Right renal pelvis (tissue), 4 donors: Measurements from ENCODE around the gene ZNF143. TPM values are rescaled to one million over a fixed set of nuclear protein-coding genes. Genes with fewer than 3 reads are reported as not detected.
"Not testable (repeated sequence)": the region's sequence is repeated elsewhere in the genome, so short reads cannot be mapped to it uniquely, and the experiment has no call there.

ENCODE experiments used
- DNase-seq, 4 donors: peaks; one replicate each; pipeline ENCODE4 v3.0.0-alpha.2; 2013; ENCODE audit warnings: low read depth in 4 of 4, low spot score in 3 of 4, missing footprints in 1 of 4
- polyA plus RNA-seq, 4 donors: library from polyadenylated mRNA; unstranded; fragments of 120-200 nt; gene quantifications; one replicate each; pipeline ENCODE4 v1.2.1, GENCODE V29; 2013; ENCODE audit not compliant: insufficient read length in 4 of 4

Gene ZNF143
- polyA plus RNA-seq, 4 donors, result 25.9 to 31.7 (median 28.2) TPM

- no peak for DNase-seq
Observed at GRCh38 chr11:9533736-9534473, 73.1 kb downstream of the ZNF143 start.

DNA sequence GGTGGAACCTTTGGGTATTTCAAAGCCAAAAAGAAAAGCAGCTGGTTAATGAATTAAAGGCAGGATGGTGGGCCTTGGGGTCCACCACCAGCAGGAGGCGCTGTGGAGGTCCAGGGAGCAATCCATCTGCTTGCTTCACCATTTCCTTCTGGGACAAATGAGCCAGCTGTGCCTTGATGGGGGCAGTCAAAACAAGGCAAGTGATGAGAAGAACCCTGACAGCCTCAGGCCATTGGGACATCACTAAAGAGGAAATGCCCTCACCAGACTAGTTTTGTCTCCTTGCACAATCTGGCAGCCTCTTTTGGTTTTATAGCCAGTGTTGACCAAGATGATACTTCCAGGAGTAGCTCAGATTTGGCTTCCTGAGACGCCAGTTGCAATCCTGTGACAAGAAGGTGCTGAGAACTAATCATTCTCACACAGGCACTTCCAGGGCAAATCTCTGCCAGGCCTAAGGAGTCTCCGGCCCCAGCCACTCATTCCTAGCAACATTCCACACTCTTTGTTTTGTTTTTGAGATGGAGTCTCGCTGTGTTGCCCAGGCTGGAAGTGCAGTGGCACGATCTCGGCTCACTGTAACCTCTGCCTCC lies 74.5 kb downstream of the ZNF143 start:
- DNase-seq, result no peak

DNA sequence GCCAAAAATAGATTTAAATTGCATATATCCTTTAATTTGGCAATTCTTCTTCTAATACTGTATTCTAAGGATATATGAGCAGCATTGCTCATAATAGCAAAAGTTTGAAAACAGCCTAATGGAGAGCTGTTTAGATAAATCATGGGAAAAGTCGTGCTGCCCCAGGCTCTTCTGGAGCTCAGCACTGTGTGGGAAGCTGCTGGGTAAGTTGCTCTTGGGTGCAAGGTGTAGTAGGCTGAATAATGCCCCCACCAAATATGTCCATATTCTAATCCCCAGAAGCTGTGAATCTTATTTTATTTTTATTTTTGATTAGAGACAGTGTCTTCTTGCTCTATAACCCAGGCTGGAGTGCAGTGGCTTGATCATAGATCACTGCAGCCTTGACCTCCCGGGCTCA lies 77.7 kb downstream of the ZNF143 start:
- no peak for DNase-seq

- DNase-seq, result not testable (repeated sequence)
Observed at GRCh38 chr11:9549216-9549615, 88.4 kb downstream of the ZNF143 start.

GRCh38 chr11:9550191-9550628 lies 89.4 kb downstream of the ZNF143 start:
- DNase-seq, result no peak

DNA sequence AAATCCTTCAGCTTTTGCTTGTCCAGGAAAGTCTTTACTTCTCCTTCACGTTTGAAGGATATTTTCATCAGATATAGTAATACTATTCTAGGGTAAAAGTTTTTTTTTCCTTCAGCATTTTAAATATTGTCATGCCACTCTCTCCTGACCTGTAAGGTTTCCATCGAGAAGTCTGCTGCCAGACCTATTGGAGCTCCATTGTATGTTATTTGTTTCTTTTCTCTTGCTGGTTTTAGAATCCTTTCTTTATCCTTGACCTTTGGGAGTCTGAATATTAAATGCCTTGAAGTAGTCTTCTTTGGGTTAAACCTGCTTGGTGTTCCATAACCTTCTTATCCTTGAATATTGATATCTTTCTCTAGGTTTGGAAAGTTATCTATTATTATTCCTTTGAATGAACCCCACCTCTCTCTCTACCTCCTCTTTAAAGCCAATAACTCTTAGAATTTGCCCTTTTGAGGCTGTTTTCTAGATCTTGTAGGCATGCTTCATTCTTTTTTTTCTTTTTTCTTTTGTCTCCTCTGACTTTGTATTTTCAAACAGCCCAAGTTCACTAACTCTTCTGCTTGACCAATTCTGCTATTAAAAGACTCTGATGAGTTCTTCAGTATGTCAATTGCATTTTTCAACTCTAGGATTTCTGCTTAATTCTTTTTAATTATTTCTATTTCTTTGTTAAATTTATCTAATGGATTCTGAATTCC lies 100.6 kb downstream of the ZNF143 start:
- no peak for DNase-seq

DNA sequence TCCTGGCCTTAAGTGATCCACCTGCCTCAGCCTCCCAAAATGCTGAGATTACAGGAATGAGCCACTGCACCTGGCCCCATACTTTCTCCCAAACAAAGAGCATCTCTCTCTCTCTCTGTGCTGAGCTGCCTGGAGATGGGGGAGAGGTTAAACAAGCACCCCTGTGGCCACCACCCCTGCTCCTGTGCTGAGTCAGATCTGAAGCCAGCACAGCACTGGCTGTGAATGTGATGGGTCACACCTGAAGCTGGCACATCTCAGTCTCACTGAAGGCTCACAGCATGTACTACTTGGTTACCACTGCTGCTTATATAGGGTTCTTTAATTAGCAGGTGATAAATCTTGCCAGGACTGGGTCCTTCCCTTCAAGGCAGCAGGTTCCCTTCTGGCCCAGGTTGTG lies 101.9 kb downstream of the ZNF143 start:
- no peak for DNase-seq

DNA sequence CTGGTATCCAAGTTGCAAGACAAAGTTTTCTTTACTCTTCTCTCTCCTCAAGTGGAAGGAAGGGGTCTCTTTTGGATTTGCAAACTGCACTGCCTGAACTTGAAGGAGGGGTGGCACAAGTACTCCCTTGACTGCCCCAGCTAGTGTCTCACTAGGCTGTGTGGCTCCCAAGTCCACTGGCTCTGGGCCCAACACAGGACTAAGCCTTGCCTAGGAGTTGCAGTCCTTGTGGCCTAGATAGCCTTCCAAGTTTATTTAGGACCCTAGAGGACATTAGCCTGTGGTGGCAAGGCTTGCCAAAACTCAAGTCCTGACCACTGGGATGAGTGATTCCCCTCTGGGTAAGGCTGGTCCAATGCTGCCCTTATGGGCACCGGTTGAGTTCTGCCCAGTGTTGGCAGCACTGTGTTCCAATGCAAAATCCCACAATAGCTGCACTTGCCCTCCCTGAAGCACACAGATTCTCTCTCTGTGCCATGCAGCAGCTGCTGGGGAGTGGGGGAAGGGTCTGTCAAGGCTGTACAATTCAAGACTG lies 102.5 kb downstream of the ZNF143 start:
- no peak for DNase-seq

DNA sequence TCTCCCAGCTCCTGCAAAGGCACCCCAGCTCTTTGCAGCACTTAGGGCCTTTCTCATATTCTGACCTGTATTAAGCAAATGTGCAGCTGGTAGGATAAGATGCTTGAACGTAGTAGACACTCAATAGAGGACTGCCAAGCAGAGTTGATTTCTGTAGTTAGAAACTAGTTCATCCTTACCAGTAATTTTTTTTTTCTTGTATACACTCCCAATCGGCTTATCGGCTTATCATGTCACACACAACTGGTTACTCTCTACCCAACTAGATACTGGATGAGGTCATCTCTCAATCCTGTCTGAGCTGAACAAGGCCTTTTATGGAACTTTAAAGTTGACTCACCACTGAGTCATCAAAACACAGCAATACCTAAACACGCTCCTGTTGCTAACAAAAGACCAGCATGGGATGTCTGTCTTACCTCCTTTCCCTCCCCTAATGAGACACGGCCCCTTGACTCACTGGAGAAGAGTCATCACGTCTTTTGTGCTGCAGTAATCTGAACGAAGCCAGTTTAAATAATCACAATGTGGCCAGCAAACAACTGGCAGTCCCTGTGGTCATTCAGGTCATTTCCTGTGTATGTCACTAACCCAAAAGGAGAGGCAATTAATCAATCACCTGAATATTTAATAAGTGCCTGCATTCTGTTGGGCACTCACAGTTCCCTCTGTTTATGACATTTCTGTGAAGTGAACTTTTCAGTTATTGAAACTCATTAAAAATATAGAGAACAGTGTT lies 105.2 kb downstream of the ZNF143 start:
- DNase-seq, result no peak

DNA sequence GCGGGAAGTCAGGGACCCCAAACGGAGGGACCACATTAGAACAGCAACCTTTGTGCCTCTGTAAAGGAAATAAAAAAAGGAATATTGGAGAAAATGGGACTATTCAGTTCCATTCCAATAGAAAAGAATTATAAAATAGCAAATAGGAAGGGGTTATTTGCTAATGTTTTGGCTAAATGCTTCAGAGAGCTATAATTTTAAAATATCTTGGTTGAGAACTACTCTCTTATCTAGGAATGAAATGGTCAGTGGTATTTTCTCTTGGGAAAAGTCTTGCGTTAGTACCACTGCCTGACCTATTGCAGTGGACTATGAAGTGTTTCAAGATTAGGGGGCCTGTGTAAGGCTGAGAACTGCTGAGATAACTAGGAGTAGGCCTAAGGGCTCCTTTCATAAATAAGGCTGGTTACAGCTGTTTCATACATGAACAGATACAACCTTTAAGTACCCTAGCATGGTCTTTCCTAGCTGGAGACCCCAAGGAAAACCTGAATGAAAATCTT lies 105.8 kb downstream of the ZNF143 start:
- DNase-seq, result no peak

DNA sequence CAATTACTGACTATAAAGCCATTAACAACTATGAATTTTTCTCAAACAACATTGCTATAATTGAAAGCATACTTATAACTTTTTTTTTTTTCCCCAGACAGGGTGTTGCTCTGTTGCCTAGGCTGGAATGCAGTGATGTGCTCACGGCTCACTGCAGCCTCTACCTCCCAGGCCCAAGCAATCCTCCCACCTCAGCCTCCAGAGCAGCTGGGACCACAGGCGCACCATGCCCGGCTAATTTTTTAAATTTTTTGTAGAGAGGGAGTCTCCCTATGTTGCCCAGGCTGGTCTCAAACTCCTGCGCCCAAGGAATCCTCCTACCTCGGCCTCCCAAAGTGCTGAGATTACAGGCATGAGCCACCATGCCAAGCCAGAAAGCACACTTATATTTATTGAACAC lies 106.6 kb downstream of the ZNF143 start:
- no peak for DNase-seq

DNA sequence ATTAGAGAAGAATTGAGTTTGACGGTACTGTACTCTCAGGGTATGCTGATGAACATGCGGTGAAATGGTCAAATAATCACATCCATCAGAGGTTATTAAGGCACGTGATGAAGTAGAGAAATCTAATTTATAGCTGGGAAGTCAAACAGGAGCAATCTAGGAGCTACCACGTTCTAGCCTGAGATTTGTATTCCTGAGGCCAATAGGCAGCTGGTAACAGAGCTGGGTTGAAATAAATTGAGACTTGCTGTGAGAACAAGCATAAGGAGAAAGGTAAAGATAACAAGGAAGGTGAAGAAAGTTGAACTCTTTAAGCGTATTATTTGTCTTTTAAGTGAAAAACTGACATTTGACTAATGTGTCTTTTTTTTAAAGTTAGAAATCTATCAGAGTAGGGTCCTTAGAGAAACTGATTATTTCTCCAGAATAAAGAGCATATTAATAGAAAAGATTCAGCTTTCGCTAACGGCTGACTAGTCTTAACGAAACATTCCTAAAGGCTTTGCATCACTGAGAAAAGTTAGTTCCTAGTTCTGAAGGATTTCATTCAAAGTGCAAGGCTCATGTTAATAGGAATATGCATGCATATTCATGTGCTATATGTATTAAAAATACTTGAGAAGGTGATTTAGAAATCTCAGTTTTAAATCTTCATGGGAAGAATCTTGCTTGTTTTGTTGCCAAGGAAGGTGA lies 107.5 kb downstream of the ZNF143 start:
- DNase-seq, result no peak

GRCh38 chr11:9568854-9569587 lies 108.2 kb downstream of the ZNF143 start:
- no peak for DNase-seq

- DNase-seq, result no peak
Observed at GRCh38 chr11:9569588-9570164, 108.9 kb downstream of the ZNF143 start.

- DNase-seq, result no peak
Observed at GRCh38 chr11:9570313-9571025, 109.7 kb downstream of the ZNF143 start.

DNA sequence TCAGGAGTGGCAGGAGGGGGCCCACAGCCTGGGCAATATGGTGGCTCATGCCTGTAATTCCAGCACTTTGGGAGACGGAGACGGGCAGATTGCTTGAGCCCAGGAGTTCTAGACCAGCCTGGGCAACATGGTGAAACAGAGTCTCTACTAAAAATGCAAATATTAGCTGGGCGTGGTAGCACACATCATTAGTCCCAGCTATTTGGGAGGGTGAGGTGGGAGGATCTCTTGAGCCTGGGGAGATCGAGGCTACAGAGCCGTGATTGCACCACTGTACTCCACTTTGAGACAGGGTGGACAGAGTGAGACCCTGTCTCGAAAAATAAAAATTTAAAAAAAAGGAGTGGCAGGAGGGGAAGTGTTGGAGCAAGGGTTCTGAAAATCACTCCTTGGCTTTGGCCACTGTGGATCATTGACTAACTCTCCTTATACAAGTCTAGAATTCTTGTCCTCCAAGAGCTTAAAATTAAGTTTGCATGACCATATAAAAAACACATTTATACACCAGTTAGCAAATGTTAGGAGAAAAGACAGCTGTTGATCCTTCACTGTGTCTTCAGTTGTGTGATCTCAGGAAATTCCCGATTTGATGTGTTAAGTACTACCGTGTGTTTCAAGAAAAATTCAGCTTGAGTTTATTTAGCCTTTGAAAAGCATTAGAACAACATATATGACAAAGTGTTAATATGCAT lies 110.4 kb downstream of the ZNF143 start:
- DNase-seq, result no peak

DNA sequence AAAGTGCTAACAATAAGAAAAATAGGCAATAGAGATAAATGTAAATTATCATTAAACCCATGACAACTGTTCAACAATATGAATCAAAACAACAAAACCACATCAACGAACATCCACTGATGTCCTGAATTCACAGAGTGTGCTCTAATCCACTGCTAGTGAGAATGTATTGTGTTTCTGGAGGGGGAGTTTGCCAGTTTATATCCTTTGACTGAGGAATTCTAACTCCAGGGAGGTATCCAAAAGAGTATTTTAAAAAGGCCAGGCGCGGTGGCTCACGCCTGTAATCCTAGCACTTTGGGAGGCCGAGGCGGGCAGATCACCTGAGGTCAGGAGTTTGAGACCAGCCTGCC lies 110.9 kb downstream of the ZNF143 start:
- DNase-seq, result no peak
